CD4-positive, alpha-beta T cell treated with Interleukin-4 for 1 hour (primary cell): ENCODE data around the gene EFCAB6.

ENCODE experiments used
- DNase-seq, 2 donors: peaks; one replicate each; pipeline ENCODE4 v3.0.0-alpha.2; 2020 to 2022

The EFCAB6 gene

DNA sequence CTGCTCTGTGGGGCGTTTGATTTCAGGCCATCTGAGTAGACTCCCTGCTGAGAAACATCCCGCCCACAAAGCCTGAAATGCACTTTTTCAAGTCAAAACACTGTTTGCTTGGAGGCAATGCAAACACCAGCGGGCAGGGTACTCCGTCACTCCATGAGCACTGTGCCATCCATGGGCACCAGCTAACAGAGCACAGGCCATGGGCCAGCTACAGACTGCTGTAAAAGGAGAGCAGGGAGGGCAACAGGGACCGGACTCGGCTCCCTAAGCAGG lies 16.6 kb upstream of the EFCAB6 start:
- no peak for DNase-seq

DNA sequence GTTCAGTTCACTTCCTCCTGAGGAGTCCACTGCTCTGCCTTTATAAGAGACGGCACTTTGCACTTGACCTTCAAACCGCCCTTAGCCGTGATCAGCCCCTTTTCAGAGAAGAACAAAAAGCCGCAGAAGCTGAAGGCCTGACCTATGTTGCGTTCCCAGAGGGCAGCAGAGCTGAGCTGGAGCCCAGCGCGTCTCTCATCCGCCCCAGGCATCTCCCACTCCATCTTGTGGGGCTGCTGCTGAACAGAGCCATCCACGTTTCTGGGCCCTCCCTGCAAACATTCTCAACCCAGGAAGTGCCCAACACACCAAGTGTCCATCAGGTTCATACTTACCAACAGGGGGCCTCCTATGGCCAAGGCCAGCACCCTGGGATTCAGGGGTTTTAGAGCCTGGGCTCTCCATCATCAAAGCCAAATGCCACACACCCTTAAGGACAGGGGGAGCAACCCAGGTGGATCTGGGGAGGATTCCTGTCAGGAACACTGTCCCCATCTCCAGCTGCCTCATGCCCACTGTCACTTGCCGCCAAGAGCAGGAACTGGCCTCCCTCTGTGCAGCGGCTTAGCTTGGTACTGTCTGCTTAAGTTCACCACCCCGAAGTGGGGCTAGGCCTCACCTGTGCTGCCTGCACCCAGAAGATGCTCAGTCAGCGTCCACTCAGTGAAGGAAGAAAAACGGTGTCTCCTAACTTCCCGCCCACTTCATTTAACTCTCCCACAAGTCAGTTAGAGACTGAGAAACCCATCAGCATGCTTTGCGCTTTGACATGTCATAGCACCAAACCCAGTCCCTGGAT lies 16.0 kb upstream of the EFCAB6 start:
- no peak for DNase-seq

GRCh38 chr22:43827003-43827735 lies 15.1 kb upstream of the EFCAB6 start:
- no peak for DNase-seq

GRCh38 chr22:43826142-43827002 lies 14.3 kb upstream of the EFCAB6 start:
- DNase-seq, result no peak

DNA sequence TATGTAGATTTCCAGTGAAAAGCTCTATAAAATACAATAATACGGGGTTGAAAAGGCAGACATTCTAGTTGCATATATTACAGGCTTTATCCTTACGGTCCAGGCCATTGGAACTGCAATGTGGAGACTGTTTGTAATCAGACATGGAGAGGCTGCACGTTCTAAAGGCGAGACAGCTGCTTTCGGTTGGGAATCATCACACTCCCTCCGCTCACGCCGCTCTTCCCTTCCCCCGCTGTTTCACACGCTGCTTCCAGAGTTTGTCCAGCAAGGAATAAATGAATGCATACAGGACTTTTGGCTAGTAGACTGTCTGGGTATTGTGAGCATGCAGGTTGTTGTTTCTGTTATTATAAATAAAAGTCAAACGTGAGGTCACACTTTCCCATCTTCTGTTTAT lies 13.5 kb upstream of the EFCAB6 start:
- DNase-seq, result no peak

- DNase-seq, result no peak
Observed at GRCh38 chr22:43824724-43825420, 12.8 kb upstream of the EFCAB6 start.

GRCh38 chr22:43823911-43824665 lies 12.0 kb upstream of the EFCAB6 start:
- no peak for DNase-seq

GRCh38 chr22:43823353-43823908 lies 11.3 kb upstream of the EFCAB6 start:
- no peak for DNase-seq

GRCh38 chr22:43821606-43822425 lies 9.7 kb upstream of the EFCAB6 start:
- DNase-seq, result no peak

GRCh38 chr22:43820651-43821305 lies 8.7 kb upstream of the EFCAB6 start:
- no peak for DNase-seq

- DNase-seq, result no peak
Observed at GRCh38 chr22:43819931-43820640, 8.0 kb upstream of the EFCAB6 start.

- DNase-seq, result no peak
Observed at GRCh38 chr22:43819421-43819921, 7.4 kb upstream of the EFCAB6 start.

DNA sequence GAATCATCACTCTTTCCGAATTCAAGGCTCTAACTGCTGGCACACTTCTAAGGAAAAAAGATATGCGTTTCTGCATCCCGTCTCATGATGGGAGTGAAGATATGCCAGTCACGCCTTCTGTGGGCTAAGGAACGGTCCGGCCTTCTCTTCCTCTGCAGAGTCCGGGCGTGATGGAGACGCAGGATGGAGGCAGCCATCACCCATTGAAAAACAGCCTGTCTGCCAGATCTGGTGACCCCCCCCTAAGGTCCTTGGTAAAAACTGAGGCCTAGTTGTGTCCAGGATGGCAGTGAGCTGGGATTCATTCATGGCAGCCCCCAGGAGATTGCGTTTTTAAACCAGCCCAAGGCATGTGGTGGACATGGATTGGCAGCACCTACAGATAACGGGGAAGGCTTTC lies 6.9 kb upstream of the EFCAB6 start:
- DNase-seq, result no peak

DNA sequence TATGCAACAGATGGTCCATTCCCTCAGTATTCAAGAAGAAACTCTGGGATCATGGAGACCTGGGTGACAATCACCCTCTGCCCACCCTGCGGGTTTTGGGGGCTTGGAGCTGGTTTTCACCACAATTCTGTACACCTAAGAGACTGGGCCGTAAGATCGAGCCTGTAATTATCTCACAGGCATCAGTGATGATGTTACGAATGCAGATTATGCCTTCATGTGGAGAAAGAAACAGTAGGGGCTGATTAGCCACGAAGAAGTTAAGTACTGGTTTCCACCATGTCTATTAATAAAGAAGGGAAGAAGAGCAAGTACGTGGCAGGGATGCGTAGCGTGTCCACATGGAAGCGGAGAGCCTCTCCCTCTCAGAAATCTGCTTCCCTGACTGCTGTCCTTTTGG lies 5.3 kb upstream of the EFCAB6 start:
- DNase-seq, result no peak

DNA sequence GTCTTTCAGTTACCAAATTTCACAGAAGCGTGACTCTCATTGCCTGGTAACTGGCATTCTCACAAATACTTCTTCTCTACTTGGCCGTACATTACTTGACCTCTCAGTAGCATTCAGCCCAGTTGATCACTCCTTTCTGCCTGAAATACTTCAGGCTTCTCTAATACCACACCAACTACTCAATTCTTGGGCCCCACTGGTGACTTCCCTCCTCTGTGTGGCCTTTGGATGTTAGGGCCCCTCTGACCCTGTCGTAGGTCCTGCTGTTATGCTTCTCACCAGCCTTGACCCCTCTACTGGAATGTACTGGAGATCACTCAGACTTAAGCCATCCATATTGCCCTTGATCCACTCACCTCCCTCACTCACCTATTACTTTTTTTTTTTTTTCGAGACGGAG lies 2.2 kb upstream of the EFCAB6 start:
- no peak for DNase-seq

GRCh38 chr22:43812890-43813289 lies 785 bp upstream of the EFCAB6 start:
- no peak for DNase-seq

DNA sequence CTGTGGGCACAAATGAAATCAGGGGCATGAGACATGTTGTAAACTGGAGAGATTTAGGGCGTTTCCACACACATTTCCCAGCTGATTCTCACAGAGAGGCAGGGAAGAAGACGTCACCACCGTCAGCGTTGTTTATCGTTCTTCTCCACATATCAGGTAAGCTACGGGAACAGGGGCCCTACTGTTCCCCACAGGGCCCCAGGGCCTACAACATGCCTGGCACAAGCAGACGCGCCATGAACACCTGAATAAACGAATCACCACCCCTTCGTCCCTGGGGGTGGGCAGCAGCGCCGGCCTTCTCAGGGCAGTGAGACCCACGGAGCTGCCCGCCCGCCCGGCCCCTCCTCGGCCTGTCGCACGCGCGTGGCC lies 342 bp downstream of the EFCAB6 start:
- no peak for DNase-seq

DNA sequence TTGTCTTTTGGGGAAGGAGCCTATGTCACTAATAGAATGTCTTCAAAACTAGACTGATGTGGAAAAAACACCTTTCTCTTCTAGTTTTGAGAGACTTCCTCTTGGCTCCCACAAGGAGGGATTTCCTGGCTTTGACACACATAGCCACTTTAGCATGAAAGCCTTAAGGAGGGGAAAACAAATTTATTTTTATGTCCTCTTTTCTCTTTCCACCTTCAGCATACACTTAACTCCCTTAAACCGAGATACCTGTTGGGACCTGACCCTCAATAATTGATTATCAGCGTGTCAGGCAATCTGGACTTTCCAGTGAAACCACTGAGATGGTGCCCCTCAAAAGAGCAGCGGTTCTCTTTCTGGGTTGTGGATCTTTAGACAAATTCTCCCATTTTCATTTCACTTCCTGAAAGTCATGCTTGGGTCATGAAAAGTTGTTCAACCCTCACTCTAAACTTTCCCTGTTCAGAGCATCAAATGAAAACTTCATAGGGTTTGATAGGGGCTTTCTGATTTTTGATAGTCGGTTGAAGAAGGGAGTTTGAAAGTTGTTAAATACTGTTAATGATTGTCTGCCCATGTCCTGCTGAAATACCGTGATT lies 9.1 kb downstream of the EFCAB6 start:
- DNase-seq, result no peak

- DNase-seq, result no peak
Observed at GRCh38 chr22:43800970-43801369, 11.1 kb downstream of the EFCAB6 start.
